Osteoblast (primary cell): ENCODE data around the gene POU2AF1. TPM values are rescaled to one million over a fixed set of nuclear protein-coding genes. Genes with fewer than 3 reads are reported as not detected.
A peak's percentile ranks its signal among the peaks of the same experiment; 100 is the strongest.

Experiments used
- DNase-seq: peaks from one replicate; pipeline ENCODE4 v3.0.0; 2011; ENCODE audit warnings: low spot score, mixed read lengths; ENCODE audit not compliant: insufficient read length; ENCODE audit errors: missing footprints
- H2AFZ ChIP-seq: 2 replicates; pipeline ENCODE4 v1.6.0; 2011; ENCODE audit warnings: mild to moderate bottlenecking, low read length
- H3K27ac ChIP-seq: 2 replicates; pipeline ENCODE4 v1.5.1; 2011; ENCODE audit warnings: mild to moderate bottlenecking, low read depth, low read length, moderate library complexity
- H3K27me3 ChIP-seq: 2 replicates; pipeline ENCODE4 v1.6.0; 2012; ENCODE audit warnings: mild to moderate bottlenecking, control low read depth, inconsistent platforms, low read length, moderate library complexity; ENCODE audit not compliant: insufficient read depth
- H3K36me3 ChIP-seq: 2 replicates; pipeline ENCODE4 v1.5.1; 2011; ENCODE audit warnings: mild to moderate bottlenecking, low read length, control low read depth, moderate library complexity; ENCODE audit not compliant: insufficient read depth
- H3K4me1 ChIP-seq: 2 replicates; pipeline ENCODE4 v1.5.1; 2011; ENCODE audit warnings: mild to moderate bottlenecking, low read length, control low read depth, moderate library complexity; ENCODE audit not compliant: insufficient read depth
- H3K4me2 ChIP-seq: 2 replicates; pipeline ENCODE4 v1.6.0; 2011; ENCODE audit warnings: mild to moderate bottlenecking, low read length; ENCODE audit not compliant: insufficient read depth
- H3K4me3 ChIP-seq: fragments of 200-600 bp; sonication (generic); 3 replicates; pipeline ENCODE4 v1.5.1; 2012; ENCODE audit warnings: mild to moderate bottlenecking, low read length, inconsistent platforms; ENCODE audit not compliant: insufficient read depth
- H3K79me2 ChIP-seq: 2 replicates; pipeline ENCODE4 v1.6.0; 2012; ENCODE audit warnings: mild to moderate bottlenecking, low read length, control low read depth, inconsistent platforms; ENCODE audit not compliant: insufficient read depth
- H3K9me3 ChIP-seq: 2 replicates; pipeline ENCODE4 v1.5.1; 2011; ENCODE audit warnings: low read depth, low read length, control low read depth
- H4K20me1 ChIP-seq: 2 replicates; pipeline ENCODE4 v1.6.0; 2012; ENCODE audit warnings: mild to moderate bottlenecking, low read length, control low read depth; ENCODE audit not compliant: insufficient read depth
- total RNA-seq: library from RNA; depleted of rRNA; stranded (reverse); fragments of >200 nt; gene quantifications from 2 replicates; pipeline ENCODE4 v1.2.3, GENCODE V29; 2012
- TF ChIP-seq, protein P1 (sequence below): IDR thresholded peaks from 2 replicates; pipeline ENCODE4 v1.5.1; 2011; ENCODE audit warnings: mild to moderate bottlenecking, low read depth, low read length, moderate library complexity; ENCODE audit errors: extremely low read depth

POU2AF1 gene
- total RNA-seq, 1 donor: not detected

DNA sequence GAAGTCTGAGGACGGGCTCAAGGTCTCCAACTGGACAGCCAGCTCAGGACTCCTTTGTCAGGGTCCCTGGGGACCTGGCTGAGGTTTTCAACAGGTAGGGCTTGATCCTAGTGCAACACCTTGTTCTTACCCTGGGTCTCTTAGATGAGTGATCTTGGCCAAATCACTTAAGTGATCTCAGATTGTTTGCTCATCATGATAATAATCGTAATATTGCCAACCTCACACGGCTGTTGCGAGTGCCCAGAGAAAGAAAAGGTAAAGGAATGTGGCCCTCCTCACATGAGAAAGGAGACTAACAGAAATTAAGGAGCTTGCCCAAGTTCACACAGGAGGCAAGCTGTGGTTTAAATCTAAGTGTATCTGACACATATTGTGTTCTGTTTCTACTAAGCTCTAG lies 52.3 kb downstream of the POU2AF1 start:
- TF ChIP-seq, protein P1, sequence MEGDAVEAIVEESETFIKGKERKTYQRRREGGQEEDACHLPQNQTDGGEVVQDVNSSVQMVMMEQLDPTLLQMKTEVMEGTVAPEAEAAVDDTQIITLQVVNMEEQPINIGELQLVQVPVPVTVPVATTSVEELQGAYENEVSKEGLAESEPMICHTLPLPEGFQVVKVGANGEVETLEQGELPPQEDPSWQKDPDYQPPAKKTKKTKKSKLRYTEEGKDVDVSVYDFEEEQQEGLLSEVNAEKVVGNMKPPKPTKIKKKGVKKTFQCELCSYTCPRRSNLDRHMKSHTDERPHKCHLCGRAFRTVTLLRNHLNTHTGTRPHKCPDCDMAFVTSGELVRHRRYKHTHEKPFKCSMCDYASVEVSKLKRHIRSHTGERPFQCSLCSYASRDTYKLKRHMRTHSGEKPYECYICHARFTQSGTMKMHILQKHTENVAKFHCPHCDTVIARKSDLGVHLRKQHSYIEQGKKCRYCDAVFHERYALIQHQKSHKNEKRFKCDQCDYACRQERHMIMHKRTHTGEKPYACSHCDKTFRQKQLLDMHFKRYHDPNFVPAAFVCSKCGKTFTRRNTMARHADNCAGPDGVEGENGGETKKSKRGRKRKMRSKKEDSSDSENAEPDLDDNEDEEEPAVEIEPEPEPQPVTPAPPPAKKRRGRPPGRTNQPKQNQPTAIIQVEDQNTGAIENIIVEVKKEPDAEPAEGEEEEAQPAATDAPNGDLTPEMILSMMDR: no peak
- peaks cover 15% of the 10 kb centered on the region for H3K27me3 ChIP-seq
- H3K79me2 ChIP-seq: no peaks in the 10 kb centered on the region
- DNase-seq: no peak
- no peaks in the 10 kb centered on the region for H4K20me1 ChIP-seq
- no peaks in the 10 kb centered on the region for H3K9me3 ChIP-seq
- no peaks in the 10 kb centered on the region for H3K36me3 ChIP-seq
- H3K27ac ChIP-seq: no peak overlapping the region
- H3K4me3 ChIP-seq: no peak overlapping the region
- H3K4me2 ChIP-seq: no peak overlapping the region
- no peak overlapping the region for H2AFZ ChIP-seq
- peaks cover 15% of the 10 kb centered on the region for H3K4me1 ChIP-seq

DNA sequence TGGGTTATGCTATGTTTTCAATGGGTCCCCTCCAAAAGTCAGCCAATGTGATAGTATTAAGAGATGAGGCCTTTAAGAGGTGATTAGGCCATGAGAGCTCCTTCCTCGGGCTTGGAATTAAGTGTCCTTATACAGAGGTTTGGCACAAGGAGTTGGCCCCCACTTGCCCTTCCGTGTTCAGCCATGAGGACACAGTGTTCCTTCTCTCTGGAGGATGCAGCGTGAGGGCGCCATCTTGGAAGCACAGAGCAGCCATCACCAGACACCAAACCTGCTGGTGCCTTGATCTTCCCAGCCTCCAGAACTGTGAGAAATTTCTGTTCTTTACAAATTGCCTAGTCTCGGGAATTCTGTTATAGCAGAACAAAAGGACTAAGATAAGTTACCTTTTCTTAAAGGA lies 53.8 kb downstream of the POU2AF1 start:
- peaks cover 10% of the 10 kb centered on the region for H3K4me1 ChIP-seq
- H3K79me2 ChIP-seq: no peaks in the 10 kb centered on the region
- H3K9me3 ChIP-seq: no peaks in the 10 kb centered on the region
- H4K20me1 ChIP-seq: no peaks in the 10 kb centered on the region
- no peak overlapping the region for H3K4me2 ChIP-seq
- no peak overlapping the region for H3K4me3 ChIP-seq
- DNase-seq: no peak
- TF ChIP-seq, protein P1: no peak
- H2AFZ ChIP-seq: no peak overlapping the region
- H3K27ac ChIP-seq: no peak overlapping the region
- no peaks in the 10 kb centered on the region for H3K36me3 ChIP-seq
- H3K27me3 ChIP-seq: peaks cover 20% of the 10 kb centered on the region

DNA sequence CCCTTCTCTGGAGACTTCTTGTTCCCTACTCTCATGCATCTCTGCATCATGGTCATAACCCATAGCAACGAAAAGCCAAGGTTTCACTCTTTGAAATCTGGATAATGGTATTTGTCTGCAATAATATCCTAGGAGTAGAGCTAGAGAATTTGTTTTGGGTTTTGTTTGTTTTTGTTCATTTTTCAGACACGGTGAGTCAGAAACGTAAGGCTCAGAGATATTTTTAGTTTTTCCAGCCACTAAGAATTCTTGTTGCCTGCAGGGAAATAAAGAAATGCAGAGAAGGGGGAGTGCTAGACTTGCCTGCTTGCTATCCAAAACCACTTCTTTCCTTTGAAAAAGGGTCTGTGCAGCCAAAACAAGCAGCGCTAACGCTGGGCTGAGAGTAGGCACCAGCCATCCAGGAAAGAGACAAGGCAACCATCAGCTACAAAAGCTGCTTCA lies 54.8 kb downstream of the POU2AF1 start:
- Histone ChIP-seq H3K9me3 (no peaks in the 10 kb centered on the region), H3K79me2 (no peaks in the 10 kb centered on the region), H3K27ac (no peak overlapping the region), H3K27me3 (peaks cover 20% of the 10 kb centered on the region), H3K4me1 (peaks cover 10% of the 10 kb centered on the region), H3K4me2 (peak overlapping the region; percentile 71), H2AFZ (no peak overlapping the region), H4K20me1 (no peaks in the 10 kb centered on the region), H3K4me3 (peak overlapping the region; percentile 49), H3K36me3 (no peaks in the 10 kb centered on the region)
- no peak for DNase-seq
- TF ChIP-seq, protein P1: no peak

DNA sequence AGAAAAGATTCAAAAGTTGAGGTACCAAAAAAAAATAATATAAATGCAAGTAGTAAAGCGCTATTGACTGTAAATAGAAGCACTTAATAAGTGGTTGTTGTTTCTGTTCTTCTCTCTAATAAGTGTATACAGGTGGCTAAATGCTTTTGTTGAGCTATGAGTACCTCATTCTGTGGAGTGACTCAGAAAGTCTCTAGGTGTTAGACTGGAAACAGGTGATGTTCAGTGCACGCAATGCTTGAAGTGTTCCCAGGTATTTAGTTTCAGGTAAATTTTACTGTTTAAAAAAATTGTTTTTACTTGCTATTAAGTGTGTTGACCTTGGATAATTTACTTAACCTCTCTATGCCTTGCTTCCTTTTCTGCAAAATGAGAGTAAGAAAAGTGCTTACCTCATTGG lies 56.5 kb downstream of the POU2AF1 start:
- no peaks in the 10 kb centered on the region for H3K9me3 ChIP-seq
- H3K4me2 ChIP-seq: no peak overlapping the region
- no peak overlapping the region for H3K27ac ChIP-seq
- no peaks in the 10 kb centered on the region for H3K79me2 ChIP-seq
- H4K20me1 ChIP-seq: no peaks in the 10 kb centered on the region
- peaks cover 10% of the 10 kb centered on the region for H3K4me1 ChIP-seq
- TF ChIP-seq, protein P1: no peak
- H3K36me3 ChIP-seq: no peaks in the 10 kb centered on the region
- no peak for DNase-seq
- no peak overlapping the region for H3K4me3 ChIP-seq
- no peak overlapping the region for H2AFZ ChIP-seq
- peaks cover 20% of the 10 kb centered on the region for H3K27me3 ChIP-seq
